MCF 10A (cell line): ENCODE data around the gene BDKRB2. TPM values are rescaled to one million over a fixed set of nuclear protein-coding genes. Genes with fewer than 3 reads are reported as not detected.

ENCODE experiments used
- BruUV-seq: library from RNA; stranded (reverse); fragments of 400-500 nt; replicated peaks from 2 replicates; lab custom pipeline; 2021; lab: Mats Ljungman, UMichigan
- CTCF ChIA-PET: fragments of 300-600 bp; sonication (Branson Sonifier 250); formaldehyde crosslinking; extraction: SDS; loops from one replicate; lab custom pipeline; 2021; ENCODE audit warnings: antibody characterized with exemption, inconsistent platforms; lab: Yijun Ruan, JAX
- POLR2A ChIA-PET: fragments of 300-600, 350-650 bp; sonication (Branson Sonifier 250); formaldehyde crosslinking; extraction: SDS; loops from one replicate; lab custom pipeline; 2020; ENCODE audit warnings: antibody characterized with exemption, inconsistent platforms; lab: Yijun Ruan, JAX
- DNase-seq: peaks from one replicate; pipeline ENCODE4 v3.0.0-alpha.2; 2018; ENCODE audit not compliant: unreplicated experiment
- H3K27ac Mint-ChIP-seq: one replicate; pipeline ENCODE4 v1.8.0; 2022; ENCODE audit warnings: mild to moderate bottlenecking, low read depth, mixed read lengths; ENCODE audit not compliant: unreplicated experiment
- H3K27me3 Mint-ChIP-seq: one replicate; pipeline ENCODE4 v1.8.0; 2022; ENCODE audit warnings: mixed read lengths; ENCODE audit not compliant: insufficient read depth, unreplicated experiment
- H3K36me3 Mint-ChIP-seq: one replicate; pipeline ENCODE4 v1.8.0; 2022; ENCODE audit warnings: mild to moderate bottlenecking, moderate library complexity, mixed read lengths; ENCODE audit not compliant: insufficient read depth, unreplicated experiment
- H3K4me1 Mint-ChIP-seq: one replicate; pipeline ENCODE4 v1.8.0; 2022; ENCODE audit warnings: mixed read lengths; ENCODE audit not compliant: insufficient read depth, unreplicated experiment
- H3K4me3 Mint-ChIP-seq: one replicate; pipeline ENCODE4 v1.8.0; 2022; ENCODE audit warnings: mild to moderate bottlenecking, moderate library complexity, mixed read lengths; ENCODE audit not compliant: unreplicated experiment
- H3K9me3 Mint-ChIP-seq: one replicate; pipeline ENCODE4 v1.8.0; 2022; ENCODE audit warnings: mixed read lengths; ENCODE audit not compliant: unreplicated experiment
- CTCF ChIP-seq: fragments of 200-600 bp; IDR thresholded peaks from one replicate; pipeline ENCODE4 v1.8.0; 2022; ENCODE audit warnings: antibody characterized with exemption, mild to moderate bottlenecking; ENCODE audit not compliant: unreplicated experiment
- intact Hi-C: fragments of 100-400 bp; cut with micrococcal nuclease; formaldehyde crosslinking; loops from 2 replicates; pipeline ENCODE4 v1.14.1; 2022
- total RNA-seq: library from RNA; stranded (reverse); gene quantifications from 2 replicates; pipeline ENCODE4 v1.2.3, GENCODE V29; 2022

Gene BDKRB2
- total RNA-seq, 1 experiment from 2014 or later, result 2.8 TPM

GRCh38 chr14:96162265-96162664 is 42.4 kb upstream of the BDKRB2 start:
- BruUV-seq, result no TSS peak
- Mint-ChIP-seq H3K27ac (no peak overlapping the region), H3K9me3 (no peaks in the 10 kb centered on the region), H3K27me3 (no peaks in the 10 kb centered on the region), H3K4me3 (no peak overlapping the region), H3K36me3 (no peaks in the 10 kb centered on the region), H3K4me1 (peaks cover 1% of the 10 kb centered on the region)
- TF ChIP-seq CTCF, result no peak
- ChIA-PET CTCF (no interaction called here), POLR2A (no interaction called here)
- intact Hi-C loops, result loop anchor here (10.0 kb wide), 1 partner anchor 57 kb away; no protein-coding TSS in a partner anchor
- no peak for DNase-seq

DNA sequence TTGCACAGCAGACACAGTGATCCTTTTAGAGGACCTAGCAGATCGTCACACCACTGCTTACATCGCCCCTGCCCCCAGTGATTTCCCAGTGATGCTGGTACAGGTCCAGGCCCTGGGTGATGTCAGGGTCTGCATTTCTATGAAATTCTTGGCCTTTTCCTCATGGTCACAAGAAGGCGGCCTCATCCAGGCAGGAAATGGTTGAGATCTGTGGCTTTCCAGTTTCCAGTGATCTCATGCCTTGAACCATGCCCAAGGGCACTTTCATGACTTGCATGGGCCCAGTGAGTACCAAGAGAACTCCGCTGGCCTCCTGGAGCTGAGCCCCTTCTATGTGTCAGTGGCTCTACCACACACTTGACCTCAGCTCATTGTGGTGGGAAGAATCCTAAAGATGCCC is 41.9 kb upstream of the BDKRB2 start:
- Mint-ChIP-seq H3K9me3 (no peaks in the 10 kb centered on the region), H3K4me3 (no peak overlapping the region)

GRCh38 chr14:96164861-96165490 is 39.7 kb upstream of the BDKRB2 start:
- intact Hi-C loops, result loop anchor here (10.0 kb wide), 1 partner anchor 60 kb away; no protein-coding TSS in a partner anchor
- CTCF ChIA-PET, result no interaction called here
- BruUV-seq, result no TSS peak
- peaks cover 11% of the 10 kb centered on the region for H3K27me3 Mint-ChIP-seq
- no peaks in the 10 kb centered on the region for H3K36me3 Mint-ChIP-seq
- no peak overlapping the region for H3K4me3 Mint-ChIP-seq
- TF ChIP-seq CTCF, result no peak
- POLR2A ChIA-PET, result interaction anchor here (0.6 kb wide), 1 partner anchor 611 kb away, joined by 3 read pairs; no protein-coding TSS in a partner anchor
- H3K9me3 Mint-ChIP-seq, result no peaks in the 10 kb centered on the region
- H3K27ac Mint-ChIP-seq, result no peak overlapping the region
- DNase-seq, result no peak
- peaks cover 5% of the 10 kb centered on the region for H3K4me1 Mint-ChIP-seq

More for the DNA sequence above, 41.9 kb upstream of the BDKRB2 start:
- intact Hi-C loops, result loop anchor here (10.0 kb wide), 1 partner anchor 58 kb away; no protein-coding TSS in a partner anchor
- BruUV-seq, result no TSS peak
- no peak for DNase-seq
- TF ChIP-seq CTCF, result no peak
- no peaks in the 10 kb centered on the region for H3K36me3 Mint-ChIP-seq
- H3K27ac Mint-ChIP-seq, result no peak overlapping the region
- ChIA-PET POLR2A (interaction anchor here (0.6 kb wide), 1 partner anchor 22 kb away, joined by 3 read pairs; no protein-coding TSS in a partner anchor), CTCF (no interaction called here)
- no peaks in the 10 kb centered on the region for H3K27me3 Mint-ChIP-seq
- H3K4me1 Mint-ChIP-seq, result peaks cover 5% of the 10 kb centered on the region

GRCh38 chr14:96165493-96166436 is 38.9 kb upstream of the BDKRB2 start:
- DNase-seq, result no peak
- no peak overlapping the region for H3K27ac Mint-ChIP-seq
- H3K27me3 Mint-ChIP-seq, result peaks cover 19% of the 10 kb centered on the region
- H3K9me3 Mint-ChIP-seq, result no peaks in the 10 kb centered on the region
- H3K4me1 Mint-ChIP-seq, result peaks cover 5% of the 10 kb centered on the region
- TF ChIP-seq CTCF, result no peak
- BruUV-seq, result no TSS peak
- no peaks in the 10 kb centered on the region for H3K36me3 Mint-ChIP-seq
- H3K4me3 Mint-ChIP-seq, result no peak overlapping the region
- ChIA-PET POLR2A (interaction anchor here (0.9 kb wide), 1 partner anchor 12 kb away, joined by 3 read pairs; no protein-coding TSS in a partner anchor), CTCF (no interaction called here)
- intact Hi-C loops, result loop anchor here (10.0 kb wide), 1 partner anchor 61 kb away; no protein-coding TSS in a partner anchor
